HG03378 (cell line): ENCODE measurements around the gene GLB1L2.

ENCODE experiments used
- ATAC-seq: cut with Tn5 transposase; IDR thresholded peaks from one replicate; pipeline ENCODE4 v1.9.1; 2021; ENCODE audit warnings: mild to moderate bottlenecking, moderate library complexity; ENCODE audit not compliant: unreplicated experiment

GLB1L2 gene

DNA sequence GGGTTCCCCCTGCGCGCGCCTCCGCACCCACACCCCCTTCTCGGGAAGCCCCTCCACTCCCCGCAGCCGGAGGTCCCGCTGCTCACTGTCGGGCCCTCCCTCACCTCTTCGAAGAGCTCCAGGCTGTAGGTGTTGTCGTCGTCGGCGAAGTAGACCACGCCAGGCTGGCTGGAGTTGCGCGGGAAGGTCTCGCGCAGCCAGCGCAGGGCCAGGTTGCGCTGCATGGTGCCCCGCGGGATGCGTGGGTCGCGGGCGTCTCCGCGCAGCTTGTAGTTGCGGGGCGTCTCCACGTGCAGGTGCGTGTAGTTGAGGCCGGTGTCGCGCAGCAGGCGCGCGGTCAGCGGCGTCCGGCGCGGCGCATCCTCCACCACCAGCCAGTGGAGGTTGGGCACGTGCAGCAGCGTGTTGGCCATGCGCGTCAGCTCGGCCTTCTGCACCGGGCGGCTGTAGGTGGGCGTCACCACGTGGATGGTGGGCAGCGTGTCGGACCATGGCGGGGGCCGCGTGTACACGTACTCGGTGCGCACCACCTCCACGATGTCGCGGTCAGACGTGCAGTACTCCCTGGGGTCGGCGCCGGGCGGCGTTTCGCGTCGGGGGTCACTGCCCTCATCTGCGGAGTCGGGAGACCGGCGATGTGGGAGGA is 51.9 kb downstream of the GLB1L2 start:
- no peak for ATAC-seq

DNA sequence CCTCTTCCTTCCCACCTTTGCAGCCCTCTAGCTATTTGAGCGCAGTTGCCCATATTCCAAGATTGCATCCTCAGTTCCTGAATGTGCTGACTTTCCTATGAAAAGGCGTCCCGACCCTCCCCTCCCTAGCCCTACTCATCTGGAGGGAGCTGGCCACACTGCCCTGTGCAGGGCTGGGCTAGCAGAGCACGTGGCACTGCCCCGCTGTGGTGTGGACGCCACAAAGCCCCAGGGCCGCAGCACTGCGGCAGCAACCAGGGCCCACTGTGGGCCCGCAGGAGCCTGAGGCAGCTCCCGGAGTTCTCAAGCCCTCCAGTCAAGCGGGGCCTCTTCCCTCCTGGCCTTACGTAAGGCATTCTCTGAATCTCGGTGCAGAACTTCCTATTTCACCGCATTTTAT is 52.6 kb downstream of the GLB1L2 start:
- ATAC-seq = no peak

DNA sequence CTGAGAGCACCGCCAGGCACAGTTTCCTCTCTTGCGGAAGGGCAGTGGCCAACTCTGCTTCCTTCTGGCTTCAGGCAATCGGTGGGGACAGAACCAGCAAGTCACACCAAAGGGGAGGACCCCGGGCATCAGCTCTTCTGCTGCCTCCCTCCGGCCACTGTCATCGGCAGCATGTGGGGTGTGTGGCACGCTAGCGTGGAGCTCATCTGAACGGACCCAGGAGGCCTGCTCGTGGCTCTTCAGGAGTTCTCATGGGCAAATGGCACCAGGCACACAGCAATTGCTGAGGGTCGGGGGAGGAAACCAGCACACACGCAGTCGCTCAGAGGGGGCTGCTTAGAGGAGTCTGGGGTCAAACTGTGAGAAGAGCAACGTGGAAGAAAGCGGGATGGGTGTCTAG is 53.4 kb downstream of the GLB1L2 start:
- no peak for ATAC-seq

DNA sequence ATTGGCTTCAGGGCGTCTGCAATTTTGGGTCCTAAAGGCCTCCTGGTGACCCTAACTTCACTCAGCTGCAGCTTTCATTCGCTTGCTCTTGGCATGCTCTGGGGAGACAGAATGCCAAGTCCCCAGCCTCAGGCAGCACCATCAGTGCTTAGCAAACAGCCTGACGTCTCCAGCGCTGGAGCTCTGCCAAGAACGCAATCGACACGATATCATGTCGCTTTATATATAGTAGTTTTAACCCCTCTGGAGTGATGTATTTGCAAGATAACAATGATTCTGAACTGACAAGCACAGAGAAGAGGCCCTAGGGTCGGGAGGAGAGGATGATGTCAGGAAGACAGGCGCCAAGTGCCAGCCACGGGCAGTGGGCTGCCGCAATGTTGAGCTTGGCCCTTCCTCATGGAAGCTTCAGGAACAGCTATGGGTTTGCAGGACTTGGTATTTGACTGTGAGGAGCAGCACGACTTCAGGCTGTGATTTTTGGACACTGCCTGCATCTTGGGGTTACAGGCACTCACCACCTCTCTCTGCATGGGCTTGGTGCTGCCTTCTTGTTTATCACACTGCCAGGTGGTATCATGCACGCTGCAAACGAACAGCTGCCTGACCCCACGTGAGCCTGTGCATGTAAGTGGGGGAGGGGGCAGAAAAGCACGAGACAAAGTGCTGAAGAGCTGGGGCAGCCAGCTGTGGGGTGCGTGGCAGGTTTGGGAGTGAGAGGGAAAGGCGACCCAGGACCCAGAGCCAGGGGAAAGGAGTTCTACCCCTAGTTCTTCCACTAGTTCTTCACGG is 54.2 kb downstream of the GLB1L2 start:
- ATAC-seq = no peak

DNA sequence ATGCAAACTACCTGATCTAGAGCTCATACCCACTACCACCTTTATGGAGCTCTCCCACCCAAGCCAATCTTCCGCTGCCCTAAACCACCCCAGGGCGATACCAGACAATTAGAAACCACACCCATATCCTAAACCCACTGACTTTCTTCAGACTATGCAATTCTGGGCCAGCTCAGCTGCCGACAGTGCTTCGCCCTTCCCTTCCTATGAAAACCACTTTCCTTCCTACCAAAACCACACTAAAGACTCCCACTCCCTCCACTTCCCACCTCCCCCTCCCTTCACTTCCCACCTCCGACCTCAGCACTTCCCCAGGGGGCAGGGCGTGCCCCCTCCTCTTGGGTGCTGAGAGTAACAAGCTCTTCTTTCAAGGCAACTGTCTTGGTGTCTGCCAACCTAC is 55.2 kb downstream of the GLB1L2 start:
- ATAC-seq = no peak

DNA sequence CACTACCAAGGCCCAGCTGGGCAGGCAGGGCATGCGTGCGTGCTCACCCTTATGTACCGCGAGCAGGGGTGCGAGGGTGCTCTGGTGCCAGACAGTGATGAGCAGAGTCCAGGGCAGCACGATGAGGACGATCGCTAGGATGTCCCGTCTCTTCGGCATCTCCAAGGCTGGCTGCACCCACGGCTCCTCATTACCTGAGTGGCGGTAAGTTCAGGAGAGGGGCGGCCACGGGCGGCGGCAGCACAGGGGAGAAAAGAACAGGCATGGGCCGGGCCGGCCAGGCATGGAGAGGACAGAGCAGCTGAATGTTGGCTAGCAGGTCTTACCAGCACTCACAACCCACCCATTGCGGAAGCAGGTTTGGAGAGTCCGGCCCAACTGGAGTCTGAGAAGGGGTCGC is 55.7 kb downstream of the GLB1L2 start:
- no peak for ATAC-seq

DNA sequence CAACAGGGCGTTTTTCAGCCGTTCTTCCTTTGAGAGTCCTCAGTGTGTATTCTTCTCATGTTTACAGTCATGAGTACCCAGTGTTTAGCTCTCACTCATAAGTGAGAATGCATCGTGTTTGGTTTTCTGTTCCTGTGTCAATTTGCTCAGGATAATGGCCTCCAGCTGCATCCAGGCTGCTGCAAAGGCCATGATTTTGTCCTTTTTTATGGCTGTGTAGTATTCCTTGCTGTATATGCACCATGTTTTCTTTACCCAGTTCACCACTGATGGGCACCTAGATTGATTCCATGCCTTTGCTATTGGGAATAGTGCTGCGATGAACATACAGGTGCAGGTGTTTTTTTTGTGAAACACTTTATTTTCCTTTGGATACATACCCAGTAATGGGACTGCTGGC is 56.8 kb downstream of the GLB1L2 start:
- ATAC-seq = no peak

DNA sequence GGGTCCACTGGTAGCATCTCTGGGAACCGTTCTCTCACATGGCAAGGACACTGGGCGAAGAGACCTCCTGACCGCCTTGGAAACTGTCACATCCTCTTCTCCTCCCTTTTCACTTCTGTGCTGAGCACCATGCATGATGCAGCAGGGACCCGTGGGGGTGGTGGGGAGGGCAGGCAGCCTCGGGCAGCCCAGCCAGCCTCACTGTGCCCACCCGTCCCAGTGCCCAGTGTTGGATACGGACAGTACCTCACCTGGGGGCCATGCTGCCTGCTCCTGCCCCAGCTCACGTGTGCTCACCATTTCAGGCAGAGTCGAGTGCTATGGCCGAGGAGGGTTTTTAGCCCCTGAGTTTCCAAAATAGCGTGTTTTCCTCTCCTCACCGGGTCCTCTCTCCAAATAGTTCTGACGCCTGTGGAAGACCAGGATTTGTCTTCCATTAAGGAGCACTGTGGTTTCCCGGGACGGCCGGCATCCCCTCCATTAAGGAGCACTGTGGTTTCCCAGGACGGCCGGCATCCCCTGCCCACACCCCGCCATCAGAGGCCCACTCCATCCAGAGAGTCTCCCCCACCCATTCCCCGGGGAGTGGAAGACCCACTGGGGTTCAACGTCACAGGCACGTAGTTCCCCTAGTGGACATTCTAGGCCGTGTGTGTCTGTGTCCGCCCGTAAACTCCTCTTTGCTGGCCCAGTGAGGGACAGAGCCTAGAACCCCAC is 57.8 kb downstream of the GLB1L2 start:
- ATAC-seq = no peak

DNA sequence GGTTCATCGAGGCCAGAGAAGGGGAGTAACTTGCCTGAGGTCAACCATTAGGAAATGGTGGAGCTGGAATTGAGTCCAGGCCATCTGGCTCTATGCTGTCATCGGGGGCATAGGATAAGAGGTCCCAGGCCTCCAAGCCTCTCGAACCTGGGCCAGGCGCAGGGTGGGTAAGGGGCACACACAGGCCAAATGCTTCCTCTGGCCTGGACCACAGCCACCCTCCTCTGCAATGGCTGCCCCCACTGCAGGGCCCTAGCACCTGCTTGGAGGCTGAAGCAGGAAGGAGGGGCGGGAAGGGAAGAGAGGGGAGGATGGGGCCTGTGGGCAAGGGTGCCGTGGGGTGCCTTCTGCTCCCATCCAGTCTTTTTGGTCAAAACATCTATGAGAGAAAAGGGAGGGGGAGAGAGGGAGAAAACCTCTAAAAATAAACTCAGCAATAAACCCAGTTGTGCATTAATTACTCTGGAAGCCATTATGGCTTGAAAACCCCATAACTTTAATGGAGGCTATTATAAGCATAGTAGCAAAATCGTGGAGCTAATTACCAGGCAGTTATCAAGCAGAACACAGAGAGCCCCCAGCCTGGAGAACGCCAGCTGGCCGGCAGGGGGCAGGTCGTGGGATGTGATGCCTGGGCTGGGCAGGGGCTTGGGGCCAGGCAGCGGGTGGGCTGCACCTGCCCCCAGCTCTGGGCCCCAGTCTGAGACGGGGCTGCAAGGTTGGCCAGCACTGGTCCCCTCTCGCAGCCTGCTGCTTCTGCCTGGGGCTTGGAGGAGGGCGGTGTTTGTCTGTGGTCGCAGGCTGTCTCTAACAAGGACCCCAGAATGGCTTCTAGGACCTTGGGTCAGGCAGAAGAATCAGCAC is 59.1 kb downstream of the GLB1L2 start:
- ATAC-seq = no peak

DNA sequence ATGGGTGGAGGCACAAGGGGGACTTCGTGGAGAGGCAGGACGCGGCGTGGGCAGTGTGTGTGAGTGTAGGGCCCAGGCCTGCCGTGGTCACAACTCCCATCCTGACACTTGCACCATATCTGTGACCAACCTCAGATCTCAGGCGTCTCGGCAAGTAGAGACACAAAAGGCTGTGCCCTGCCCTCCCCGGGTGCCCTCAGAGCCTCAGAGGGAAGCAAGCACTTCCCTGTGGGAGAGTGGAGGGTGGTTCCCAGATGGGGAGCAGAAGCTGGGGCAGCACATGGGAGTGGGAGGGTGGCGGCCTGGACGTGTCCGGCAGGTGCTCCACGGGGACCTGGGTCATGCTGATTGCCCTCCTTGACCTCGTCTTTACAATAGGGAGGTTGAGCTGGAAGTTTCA is 59.9 kb downstream of the GLB1L2 start:
- no peak for ATAC-seq

DNA sequence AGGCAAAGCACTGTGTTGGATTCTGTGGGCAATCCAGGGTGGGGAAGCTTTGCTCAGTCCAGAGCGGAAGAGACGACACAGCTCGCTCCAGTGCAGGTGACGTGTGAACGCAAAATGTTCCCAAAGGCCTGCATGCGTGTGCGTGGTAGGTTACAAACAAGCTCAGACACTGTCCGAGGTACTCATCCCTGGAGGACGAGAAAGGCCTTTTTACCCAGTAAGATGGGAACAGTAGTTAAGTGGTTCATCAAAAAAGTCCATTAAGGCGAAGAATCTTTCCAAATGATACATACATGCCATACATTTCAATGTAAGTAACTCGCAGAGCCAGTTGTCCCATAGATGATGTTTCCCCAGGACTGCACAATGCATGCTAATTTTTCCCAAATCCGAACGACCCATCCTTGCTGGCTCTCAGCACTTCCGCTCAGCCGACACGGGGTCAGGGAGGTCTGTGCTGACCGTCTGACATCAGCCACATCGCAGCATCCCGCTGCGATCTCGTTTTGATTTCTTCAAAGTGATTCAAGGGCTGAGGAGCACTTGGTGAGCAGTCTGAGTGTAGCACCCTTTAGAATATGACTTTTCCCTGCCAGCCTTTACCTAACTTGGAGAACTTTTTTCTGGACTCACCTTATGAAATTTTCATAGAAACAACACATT is 61.3 kb downstream of the GLB1L2 start:
- ATAC-seq = no peak

DNA sequence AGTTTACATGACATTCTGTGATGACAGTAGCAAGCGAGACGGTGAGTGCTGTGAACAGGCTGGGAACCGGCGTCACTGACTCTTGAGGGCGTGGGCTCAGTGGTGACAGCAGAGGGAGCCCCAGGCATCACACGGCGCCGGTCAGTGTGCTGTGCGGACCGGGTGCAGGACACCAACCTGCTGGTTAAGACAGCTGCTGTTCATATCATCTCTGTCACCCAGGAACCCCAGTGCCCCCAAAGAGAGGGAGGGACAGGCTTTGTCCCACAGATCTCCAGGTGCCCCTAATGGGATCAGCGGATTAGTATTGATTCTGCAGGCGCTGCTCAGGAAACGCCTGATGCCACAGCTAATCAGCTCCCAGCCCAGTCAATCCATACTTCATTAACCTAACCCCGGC is 61.9 kb downstream of the GLB1L2 start:
- ATAC-seq = no peak

DNA sequence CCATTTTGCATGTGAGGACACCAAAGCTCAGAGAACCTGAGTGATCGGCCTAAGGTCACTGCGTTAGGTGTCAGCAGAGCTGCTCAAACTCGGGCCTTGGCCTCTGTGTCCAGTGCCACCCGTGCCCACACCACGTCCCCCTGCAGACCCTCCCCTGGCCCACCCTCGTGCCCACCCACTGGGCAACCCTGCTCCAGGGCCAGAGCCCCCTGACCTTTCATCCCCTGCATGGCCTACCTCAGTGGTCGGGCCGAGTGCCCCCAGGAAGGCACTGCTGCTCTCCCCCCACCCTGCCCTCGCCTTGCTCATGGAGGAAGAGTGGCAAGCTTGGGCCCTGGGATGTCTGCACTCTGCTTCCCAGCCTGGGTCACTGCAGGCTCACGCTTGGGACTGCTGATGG is 62.5 kb downstream of the GLB1L2 start:
- ATAC-seq = no peak

DNA sequence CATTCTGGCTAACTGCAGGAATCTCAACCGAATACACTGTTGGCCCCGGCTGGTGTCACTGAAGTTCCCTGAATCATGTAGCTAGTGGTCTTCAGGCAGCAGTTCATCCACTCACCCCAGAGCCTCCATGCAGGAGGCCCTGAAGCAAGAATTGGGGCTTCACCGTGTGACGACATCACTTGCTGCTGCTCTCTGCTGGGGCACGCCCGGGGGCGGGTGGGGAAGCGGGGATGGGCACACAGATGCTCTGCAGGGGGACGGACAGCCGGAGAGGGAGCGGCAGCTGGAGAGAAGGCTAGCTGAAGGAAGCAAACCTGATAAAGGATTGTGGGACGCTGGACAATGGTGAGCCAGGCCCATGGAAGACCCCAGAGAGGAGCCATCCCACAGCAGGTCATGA is 63.2 kb downstream of the GLB1L2 start:
- ATAC-seq = no peak

DNA sequence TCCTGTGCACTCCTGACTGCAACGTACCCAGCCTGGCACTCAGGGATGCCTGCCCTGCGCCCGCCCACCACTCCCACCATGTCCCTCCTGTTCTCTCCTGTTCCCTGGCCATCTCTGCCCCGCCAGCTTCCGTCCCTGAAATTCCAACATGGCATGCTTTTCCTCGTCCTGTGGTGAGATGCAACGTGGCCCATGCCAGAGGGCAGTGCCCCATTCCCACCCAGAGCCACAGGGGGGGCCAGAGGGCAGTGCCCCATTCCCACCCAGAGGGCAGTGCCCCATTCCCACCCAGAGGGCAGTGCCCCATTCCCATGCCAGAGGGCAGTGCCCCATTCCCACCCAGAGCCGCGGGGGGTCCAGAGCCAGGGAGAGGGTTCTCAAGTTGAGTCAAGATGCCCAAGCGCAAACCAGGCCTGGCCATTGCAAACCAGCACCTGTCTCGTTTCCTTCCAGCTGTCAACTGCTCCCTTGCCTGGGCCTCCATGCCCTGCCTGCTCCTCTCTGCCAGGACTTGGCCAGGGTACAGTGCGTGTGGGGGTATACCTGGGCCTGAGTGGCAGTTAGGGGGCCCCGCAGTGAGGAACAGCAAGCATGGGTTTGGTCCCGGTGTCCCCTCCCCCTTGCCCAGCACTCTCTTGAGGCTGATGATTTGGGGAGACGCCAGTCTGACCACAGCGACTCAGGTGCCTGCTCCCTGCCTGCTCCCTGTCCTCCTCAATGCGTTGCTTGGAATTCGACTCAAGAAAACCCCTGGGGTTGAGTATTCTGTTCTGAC is 65.7 kb downstream of the GLB1L2 start:
- ATAC-seq = no peak

DNA sequence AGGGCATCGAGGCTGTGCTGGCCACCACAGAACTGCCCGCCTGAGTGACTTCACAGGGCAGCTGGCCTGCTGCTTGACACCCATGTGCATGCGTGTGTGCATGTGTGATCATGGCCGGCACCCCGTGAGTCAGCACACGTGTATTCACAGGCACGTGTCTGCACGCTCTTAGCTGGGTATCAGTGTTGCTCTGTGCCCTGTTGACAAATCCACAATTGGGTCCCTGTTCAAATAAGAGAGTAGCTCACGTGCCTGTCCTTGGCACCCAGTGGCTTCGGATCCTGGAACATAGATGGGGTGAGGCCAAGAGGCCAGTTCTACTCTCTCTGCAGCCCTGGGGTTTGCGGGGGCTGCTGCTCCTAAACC is 66.3 kb downstream of the GLB1L2 start:
- ATAC-seq = no peak

DNA sequence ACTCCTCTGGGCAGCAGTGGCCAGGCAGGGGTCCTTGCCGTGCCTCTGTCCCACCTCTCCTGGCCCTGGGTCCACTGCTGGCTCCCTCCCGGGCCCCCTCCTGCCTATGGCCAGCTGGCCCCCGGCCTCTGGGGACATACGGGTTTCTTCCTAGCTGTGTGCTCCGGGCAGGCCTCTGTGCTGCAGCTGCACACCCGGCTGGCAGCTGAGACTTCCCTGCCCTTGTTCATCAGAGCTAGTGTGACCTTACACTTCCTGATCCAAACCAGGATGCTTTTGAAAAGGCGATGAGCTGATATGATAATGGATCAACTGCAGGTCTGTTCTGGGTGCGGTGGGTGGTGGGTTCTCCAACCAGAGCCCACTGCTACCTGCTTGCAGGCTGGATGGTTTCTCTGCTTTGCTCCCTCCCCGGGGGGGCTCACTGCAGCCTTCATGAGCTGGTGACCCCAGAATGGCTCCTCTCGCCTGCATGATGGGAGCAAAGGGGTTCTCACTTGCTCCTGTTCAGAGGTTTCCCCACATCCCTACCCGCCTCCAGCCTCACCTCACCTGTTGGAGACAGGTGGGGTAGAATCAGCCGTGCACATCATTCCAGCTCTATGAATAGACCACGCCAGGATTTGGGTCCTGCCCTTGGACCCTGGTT is 67.0 kb downstream of the GLB1L2 start:
- no peak for ATAC-seq

DNA sequence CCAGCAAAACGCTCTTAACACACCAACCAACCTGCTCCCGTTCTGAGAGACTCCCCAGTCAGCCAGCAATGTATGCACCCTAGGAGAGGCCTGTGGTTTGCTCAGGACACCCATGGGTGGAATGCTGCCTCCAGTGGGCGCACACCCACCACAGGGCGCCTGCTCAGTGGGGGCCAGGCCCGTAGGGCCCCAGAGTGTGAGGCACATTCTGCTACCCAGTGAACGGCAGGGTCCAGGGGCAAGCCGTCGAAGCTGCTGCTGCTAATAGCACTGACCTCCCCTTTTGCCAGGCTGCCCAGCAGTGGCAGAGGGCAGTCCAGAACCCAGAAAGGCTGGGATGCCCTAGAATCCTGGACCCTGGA is 67.5 kb downstream of the GLB1L2 start:
- ATAC-seq = no peak

DNA sequence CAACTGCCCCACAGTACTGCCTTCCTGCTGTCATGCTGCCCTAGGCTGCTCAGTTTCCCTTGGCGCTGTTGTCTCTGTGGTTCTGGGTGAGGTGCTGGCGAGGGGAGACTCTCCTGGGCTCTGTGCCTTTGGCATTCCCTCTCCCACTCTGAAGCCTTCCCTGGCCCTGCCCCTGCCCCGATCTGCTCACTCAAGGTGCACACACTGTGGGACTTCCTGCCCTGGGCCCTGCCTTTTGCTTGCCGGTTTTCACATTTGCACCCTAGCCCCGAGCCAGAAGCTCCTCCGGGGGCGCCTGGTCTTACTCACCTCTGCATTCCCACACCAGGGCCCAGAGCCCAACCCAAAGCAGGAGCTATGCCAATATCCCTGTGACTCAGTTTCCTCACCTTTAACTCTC is 68.2 kb downstream of the GLB1L2 start:
- ATAC-seq = no peak
